SK-N-SH treated with all-trans-retinoic acid at 6 μM for 48 hours (cell line): ENCODE results near the gene APOL5.

Experiments used
- ARNTL ChIP-seq: fragments of 450-650 bp; formaldehyde crosslinking; IDR thresholded peaks from 2 replicates; pipeline ENCODE4 v1.5.0; 2020; ENCODE audit warnings: low read depth, mild to moderate bottlenecking, moderate library complexity, borderline replicate concordance
- ESRRG ChIP-seq: fragments of 250-450 bp; sonication (Bioruptor Pico); IDR thresholded peaks from 2 replicates; pipeline ENCODE4 v1.6.1; 2021; ENCODE audit warnings: mild to moderate bottlenecking
- ISL1 ChIP-seq: fragments of 250-450 bp; sonication (Bioruptor Pico); IDR thresholded peaks from 2 replicates; pipeline ENCODE4 v2.1.2; 2022; ENCODE audit warnings: mild to moderate bottlenecking, moderate library complexity
- OSR1 ChIP-seq: fragments of 250-450 bp; sonication (Bioruptor Pico); IDR thresholded peaks from 2 replicates; pipeline ENCODE4 v1.8.0; 2022; ENCODE audit warnings: moderate library complexity, mild to moderate bottlenecking, inconsistent platforms
- SNAI2 ChIP-seq: fragments of 250-450 bp; sonication (Bioruptor Pico); IDR thresholded peaks from 2 replicates; pipeline ENCODE4 v1.5.0; 2020; ENCODE audit warnings: mild to moderate bottlenecking, moderate library complexity
- ZFP3 ChIP-seq: fragments of 250-450 bp; sonication (Bioruptor Pico); IDR thresholded peaks from 2 replicates; pipeline ENCODE4 v1.5.0; 2020; ENCODE audit warnings: mild to moderate bottlenecking, moderate library complexity
- ZNF565 ChIP-seq: fragments of 450-650 bp; formaldehyde crosslinking; conservative IDR thresholded peaks from 2 replicates; pipeline ENCODE4 v1.5.0; 2020; ENCODE audit warnings: low read depth, mild to moderate bottlenecking, moderate library complexity
- ZNF70 ChIP-seq: fragments of 450-650 bp; formaldehyde crosslinking; IDR thresholded peaks from 2 replicates; pipeline ENCODE4 v1.5.0; 2020; ENCODE audit warnings: mild to moderate bottlenecking, moderate library complexity
- ZNF8 ChIP-seq: fragments of 450-650 bp; formaldehyde crosslinking; IDR thresholded peaks from 2 replicates; pipeline ENCODE4 v1.5.0; 2020; ENCODE audit warnings: mild to moderate bottlenecking, moderate library complexity
- TF ChIP-seq, protein P1 (sequence below): fragments of 250-450 bp; sonication (Bioruptor Pico); IDR thresholded peaks from 2 replicates; pipeline ENCODE4 v1.5.0; 2020; ENCODE audit warnings: mild to moderate bottlenecking, moderate library complexity
- TF ChIP-seq, protein P2 (sequence below): fragments of 250-450 bp; sonication (Bioruptor Pico); IDR thresholded peaks from 2 replicates; pipeline ENCODE4 v1.8.0; 2020; ENCODE audit warnings: mild to moderate bottlenecking, moderate library complexity, borderline replicate concordance
- TF ChIP-seq, protein P3 (sequence below): fragments of 250-450 bp; sonication (Bioruptor Pico); IDR thresholded peaks from 2 replicates; pipeline ENCODE4 v1.5.1; 2020; ENCODE audit warnings: low read depth, mild to moderate bottlenecking, moderate library complexity
- TF ChIP-seq, protein P4 (sequence below): fragments of 250-450 bp; sonication (Bioruptor Pico); IDR thresholded peaks from 2 replicates; pipeline ENCODE4 v1.8.0; 2021; ENCODE audit warnings: low read depth, mild to moderate bottlenecking, moderate library complexity, borderline replicate concordance

DNA sequence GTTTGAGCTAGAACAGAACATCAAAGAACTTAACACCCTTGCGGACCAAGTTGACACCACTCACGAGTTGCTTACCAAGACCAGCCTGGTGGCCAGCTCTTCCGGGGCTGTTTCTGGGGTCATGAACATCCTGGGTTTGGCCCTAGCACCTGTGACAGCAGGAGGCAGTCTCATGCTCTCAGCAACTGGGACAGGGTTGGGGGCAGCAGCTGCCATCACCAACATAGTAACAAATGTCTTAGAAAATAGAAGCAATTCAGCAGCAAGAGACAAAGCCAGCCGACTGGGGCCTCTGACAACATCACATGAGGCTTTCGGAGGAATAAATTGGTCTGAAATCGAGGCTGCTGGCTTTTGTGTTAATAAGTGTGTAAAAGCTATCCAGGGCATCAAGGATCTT is 8.7 kb downstream of the APOL5 start:
- TF ChIP-seq, protein P1, sequence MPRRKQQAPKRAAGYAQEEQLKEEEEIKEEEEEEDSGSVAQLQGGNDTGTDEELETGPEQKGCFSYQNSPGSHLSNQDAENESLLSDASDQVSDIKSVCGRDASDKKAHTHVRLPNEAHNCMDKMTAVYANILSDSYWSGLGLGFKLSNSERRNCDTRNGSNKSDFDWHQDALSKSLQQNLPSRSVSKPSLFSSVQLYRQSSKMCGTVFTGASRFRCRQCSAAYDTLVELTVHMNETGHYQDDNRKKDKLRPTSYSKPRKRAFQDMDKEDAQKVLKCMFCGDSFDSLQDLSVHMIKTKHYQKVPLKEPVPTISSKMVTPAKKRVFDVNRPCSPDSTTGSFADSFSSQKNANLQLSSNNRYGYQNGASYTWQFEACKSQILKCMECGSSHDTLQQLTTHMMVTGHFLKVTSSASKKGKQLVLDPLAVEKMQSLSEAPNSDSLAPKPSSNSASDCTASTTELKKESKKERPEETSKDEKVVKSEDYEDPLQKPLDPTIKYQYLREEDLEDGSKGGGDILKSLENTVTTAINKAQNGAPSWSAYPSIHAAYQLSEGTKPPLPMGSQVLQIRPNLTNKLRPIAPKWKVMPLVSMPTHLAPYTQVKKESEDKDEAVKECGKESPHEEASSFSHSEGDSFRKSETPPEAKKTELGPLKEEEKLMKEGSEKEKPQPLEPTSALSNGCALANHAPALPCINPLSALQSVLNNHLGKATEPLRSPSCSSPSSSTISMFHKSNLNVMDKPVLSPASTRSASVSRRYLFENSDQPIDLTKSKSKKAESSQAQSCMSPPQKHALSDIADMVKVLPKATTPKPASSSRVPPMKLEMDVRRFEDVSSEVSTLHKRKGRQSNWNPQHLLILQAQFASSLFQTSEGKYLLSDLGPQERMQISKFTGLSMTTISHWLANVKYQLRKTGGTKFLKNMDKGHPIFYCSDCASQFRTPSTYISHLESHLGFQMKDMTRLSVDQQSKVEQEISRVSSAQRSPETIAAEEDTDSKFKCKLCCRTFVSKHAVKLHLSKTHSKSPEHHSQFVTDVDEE: no peak
- no peak for TF ChIP-seq SNAI2 (CRISPR knock-in tag)
- TF ChIP-seq, protein P2, sequence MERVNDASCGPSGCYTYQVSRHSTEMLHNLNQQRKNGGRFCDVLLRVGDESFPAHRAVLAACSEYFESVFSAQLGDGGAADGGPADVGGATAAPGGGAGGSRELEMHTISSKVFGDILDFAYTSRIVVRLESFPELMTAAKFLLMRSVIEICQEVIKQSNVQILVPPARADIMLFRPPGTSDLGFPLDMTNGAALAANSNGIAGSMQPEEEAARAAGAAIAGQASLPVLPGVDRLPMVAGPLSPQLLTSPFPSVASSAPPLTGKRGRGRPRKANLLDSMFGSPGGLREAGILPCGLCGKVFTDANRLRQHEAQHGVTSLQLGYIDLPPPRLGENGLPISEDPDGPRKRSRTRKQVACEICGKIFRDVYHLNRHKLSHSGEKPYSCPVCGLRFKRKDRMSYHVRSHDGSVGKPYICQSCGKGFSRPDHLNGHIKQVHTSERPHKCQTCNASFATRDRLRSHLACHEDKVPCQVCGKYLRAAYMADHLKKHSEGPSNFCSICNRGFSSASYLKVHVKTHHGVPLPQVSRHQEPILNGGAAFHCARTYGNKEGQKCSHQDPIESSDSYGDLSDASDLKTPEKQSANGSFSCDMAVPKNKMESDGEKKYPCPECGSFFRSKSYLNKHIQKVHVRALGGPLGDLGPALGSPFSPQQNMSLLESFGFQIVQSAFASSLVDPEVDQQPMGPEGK (CRISPR knock-in tag): no peak
- TF ChIP-seq OSR1 (CRISPR knock-in tag): no peak
- no peak for TF ChIP-seq ZNF70 (CRISPR knock-in tag)
- TF ChIP-seq ARNTL (CRISPR knock-in tag): no peak
- TF ChIP-seq, protein P3, sequence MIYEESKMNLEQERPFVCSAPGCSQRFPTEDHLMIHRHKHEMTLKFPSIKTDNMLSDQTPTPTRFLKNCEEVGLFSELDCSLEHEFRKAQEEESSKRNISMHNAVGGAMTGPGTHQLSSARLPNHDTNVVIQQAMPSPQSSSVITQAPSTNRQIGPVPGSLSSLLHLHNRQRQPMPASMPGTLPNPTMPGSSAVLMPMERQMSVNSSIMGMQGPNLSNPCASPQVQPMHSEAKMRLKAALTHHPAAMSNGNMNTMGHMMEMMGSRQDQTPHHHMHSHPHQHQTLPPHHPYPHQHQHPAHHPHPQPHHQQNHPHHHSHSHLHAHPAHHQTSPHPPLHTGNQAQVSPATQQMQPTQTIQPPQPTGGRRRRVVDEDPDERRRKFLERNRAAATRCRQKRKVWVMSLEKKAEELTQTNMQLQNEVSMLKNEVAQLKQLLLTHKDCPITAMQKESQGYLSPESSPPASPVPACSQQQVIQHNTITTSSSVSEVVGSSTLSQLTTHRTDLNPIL (CRISPR knock-in tag): no peak
- no peak for TF ChIP-seq ISL1 (CRISPR knock-in tag)
- no peak for TF ChIP-seq ZNF565
- TF ChIP-seq ZNF8 (CRISPR knock-in tag): no peak
- TF ChIP-seq ZFP3 (CRISPR knock-in tag): no peak
- TF ChIP-seq, protein P4, sequence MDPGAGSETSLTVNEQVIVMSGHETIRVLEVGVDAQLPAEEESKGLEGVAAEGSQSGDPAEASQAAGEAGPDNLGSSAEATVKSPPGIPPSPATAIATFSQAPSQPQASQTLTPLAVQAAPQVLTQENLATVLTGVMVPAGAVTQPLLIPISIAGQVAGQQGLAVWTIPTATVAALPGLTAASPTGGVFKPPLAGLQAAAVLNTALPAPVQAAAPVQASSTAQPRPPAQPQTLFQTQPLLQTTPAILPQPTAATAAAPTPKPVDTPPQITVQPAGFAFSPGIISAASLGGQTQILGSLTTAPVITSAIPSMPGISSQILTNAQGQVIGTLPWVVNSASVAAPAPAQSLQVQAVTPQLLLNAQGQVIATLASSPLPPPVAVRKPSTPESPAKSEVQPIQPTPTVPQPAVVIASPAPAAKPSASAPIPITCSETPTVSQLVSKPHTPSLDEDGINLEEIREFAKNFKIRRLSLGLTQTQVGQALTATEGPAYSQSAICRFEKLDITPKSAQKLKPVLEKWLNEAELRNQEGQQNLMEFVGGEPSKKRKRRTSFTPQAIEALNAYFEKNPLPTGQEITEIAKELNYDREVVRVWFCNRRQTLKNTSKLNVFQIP (CRISPR knock-in tag): no peak
- no peak for TF ChIP-seq ESRRG (CRISPR knock-in tag)
